OCI-LY1 (cell line): ENCODE results near the gene NCBP1.

Source experiments
- CTCF ChIP-seq: fragments of 200-600 bp; sonication (generic), shearing (Covaris generic); IDR thresholded peaks from 2 replicates; pipeline ENCODE4 v1.5.1; 2017; ENCODE audit warnings: mild to moderate bottlenecking, antibody characterized with exemption, low read length, moderate library complexity, mixed read lengths
- EZH2 ChIP-seq: fragments of 200-600 bp; sonication (generic), shearing (Covaris generic); IDR thresholded peaks from 2 replicates; pipeline ENCODE4 v1.8.0; 2017; ENCODE audit warnings: borderline replicate concordance, mixed run types, mild to moderate bottlenecking, antibody characterized with exemption, low read length, moderate library complexity, mixed read lengths

GRCh38 chr9:97594381-97594921 lies 39.2 kb upstream of the NCBP1 start:
- TF ChIP-seq CTCF (no peak), EZH2 (no peak)
